ENCODE measurements around the gene PBX2.

- TF ChIP-seq FOXA1 (IDR thresholded peaks at IDR 0.05) (no peak), CTCF (IDR thresholded peaks at IDR 0.05; ENCODE audit: low read depth, low read length, missing input control) (no peak), TAF1 (conservative IDR thresholded peaks at IDR 0.05) (no peak), EGR1 (IDR thresholded peaks at IDR 0.05; ENCODE audit: low read depth in 2 of 2) (no peak), YY1 (IDR thresholded peaks at IDR 0.05) (no peak), ZBTB33 (IDR thresholded peaks at IDR 0.05) (no peak), ATF3 (IDR thresholded peaks at IDR 0.05) (no peak), MAX (IDR thresholded peaks at IDR 0.05) (no peak), REST (IDR thresholded peaks at IDR 0.05) (no peak), RXRA (IDR thresholded peaks at IDR 0.05) (no peak)
Measured at GRCh38 chr6:32176476-32177182, 13.4 kb downstream of the PBX2 start.
